IPS-20b (cell line): ENCODE results near the gene CTNNA2.

Experiments used
- H3K27ac ChIP-seq: one replicate; pipeline ENCODE4 v1.5.1; 2013; ENCODE audit warnings: low read length
- H3K27me3 ChIP-seq: 2 replicates; pipeline ENCODE4 v1.6.1; 2013; ENCODE audit warnings: mild to moderate bottlenecking, low read length, inconsistent platforms; ENCODE audit not compliant: insufficient read depth
- H3K36me3 ChIP-seq: 2 replicates; pipeline ENCODE4 v1.6.1; 2013; ENCODE audit warnings: low read depth, mild to moderate bottlenecking, inconsistent platforms, low read length, moderate library complexity; ENCODE audit not compliant: insufficient read depth
- H3K4me1 ChIP-seq: 2 replicates; pipeline ENCODE4 v1.6.1; 2013; ENCODE audit warnings: mild to moderate bottlenecking, control low read depth, inconsistent platforms, low read length, moderate library complexity; ENCODE audit not compliant: insufficient read depth
- H3K4me3 ChIP-seq: 2 replicates; pipeline ENCODE4 v1.5.1; 2013; ENCODE audit warnings: mild to moderate bottlenecking, low read length, inconsistent platforms
- H3K9ac ChIP-seq: 2 replicates; pipeline ENCODE4 v1.6.1; 2013; ENCODE audit warnings: low read depth, mild to moderate bottlenecking, inconsistent platforms, low read length, moderate library complexity
- H3K9me3 ChIP-seq: 2 replicates; pipeline ENCODE4 v1.6.1; 2013; ENCODE audit warnings: mild to moderate bottlenecking, low read depth, low read length, inconsistent platforms; ENCODE audit not compliant: insufficient read depth

Gene CTNNA2

GRCh38 chr2:80326861-80327260 lies 814.0 kb downstream of the CTNNA2 start:
- peaks cover 22% of the 10 kb centered on the region for H3K27me3 ChIP-seq
- H3K9me3 ChIP-seq = no peaks in the 10 kb centered on the region
- H3K4me3 ChIP-seq = no peak overlapping the region
- H3K9ac ChIP-seq = no peak overlapping the region
- H3K27ac ChIP-seq = no peak overlapping the region
- no peaks in the 10 kb centered on the region for H3K36me3 ChIP-seq
- H3K4me1 ChIP-seq = peaks cover 54% of the 10 kb centered on the region

GRCh38 chr2:80328159-80328571 lies 815.3 kb downstream of the CTNNA2 start:
- Histone ChIP-seq H3K9me3 (no peaks in the 10 kb centered on the region), H3K4me1 (peaks cover 49% of the 10 kb centered on the region), H3K4me3 (no peak overlapping the region), H3K27ac (no peak overlapping the region), H3K9ac (no peak overlapping the region), H3K36me3 (no peaks in the 10 kb centered on the region), H3K27me3 (peaks cover 8% of the 10 kb centered on the region)

- Histone ChIP-seq H3K9ac (no peak overlapping the region), H3K4me1 (peaks cover 36% of the 10 kb centered on the region), H3K27me3 (no peaks in the 10 kb centered on the region), H3K27ac (no peak overlapping the region), H3K9me3 (no peaks in the 10 kb centered on the region), H3K4me3 (no peak overlapping the region), H3K36me3 (no peaks in the 10 kb centered on the region)
Measured at GRCh38 chr2:80329491-80329890, 816.6 kb downstream of the CTNNA2 start.

- H3K9ac ChIP-seq = no peak overlapping the region
- H3K27ac ChIP-seq = no peak overlapping the region
- H3K4me3 ChIP-seq = no peak overlapping the region
- peaks cover 23% of the 10 kb centered on the region for H3K4me1 ChIP-seq
- H3K27me3 ChIP-seq = no peaks in the 10 kb centered on the region
- no peaks in the 10 kb centered on the region for H3K36me3 ChIP-seq
- no peaks in the 10 kb centered on the region for H3K9me3 ChIP-seq
Measured at GRCh38 chr2:80330527-80331450, 817.9 kb downstream of the CTNNA2 start.

- H3K4me3 ChIP-seq = no peak overlapping the region
- H3K27ac ChIP-seq = no peak overlapping the region
- H3K27me3 ChIP-seq = no peaks in the 10 kb centered on the region
- no peaks in the 10 kb centered on the region for H3K9me3 ChIP-seq
- no peaks in the 10 kb centered on the region for H3K36me3 ChIP-seq
- H3K4me1 ChIP-seq = peaks cover 8% of the 10 kb centered on the region
- no peak overlapping the region for H3K9ac ChIP-seq
Measured at GRCh38 chr2:80333886-80334285, 821.0 kb downstream of the CTNNA2 start.

- Histone ChIP-seq H3K27ac (no peak overlapping the region), H3K36me3 (no peaks in the 10 kb centered on the region), H3K4me3 (no peak overlapping the region), H3K4me1 (peaks cover 2% of the 10 kb centered on the region; the same call in 1 of the 2 replicates), H3K27me3 (no peaks in the 10 kb centered on the region), H3K9me3 (no peaks in the 10 kb centered on the region), H3K9ac (no peak overlapping the region)
Measured at GRCh38 chr2:80335411-80335810, 822.6 kb downstream of the CTNNA2 start.

- no peak overlapping the region for H3K4me3 ChIP-seq
- H3K27me3 ChIP-seq = no peaks in the 10 kb centered on the region
- H3K36me3 ChIP-seq = no peaks in the 10 kb centered on the region
Measured at GRCh38 chr2:80338794-80339193, 825.9 kb downstream of the CTNNA2 start.

GRCh38 chr2:80340022-80340421 lies 827.2 kb downstream of the CTNNA2 start:
- Histone ChIP-seq H3K9ac (no peak overlapping the region), H3K36me3 (no peaks in the 10 kb centered on the region), H3K4me1 (no peaks in the 10 kb centered on the region), H3K27me3 (no peaks in the 10 kb centered on the region), H3K9me3 (no peaks in the 10 kb centered on the region), H3K4me3 (no peak overlapping the region), H3K27ac (no peak overlapping the region)

More at GRCh38 chr2:80338794-80339193, 825.9 kb downstream of the CTNNA2 start:
- Histone ChIP-seq H3K4me1 (no peaks in the 10 kb centered on the region), H3K9me3 (no peaks in the 10 kb centered on the region), H3K9ac (no peak overlapping the region), H3K27ac (no peak overlapping the region)

GRCh38 chr2:80348078-80348477 lies 835.2 kb downstream of the CTNNA2 start:
- H3K4me1 ChIP-seq = peaks cover 7% of the 10 kb centered on the region
- no peak overlapping the region for H3K9ac ChIP-seq
- H3K27ac ChIP-seq = no peak overlapping the region
- no peaks in the 10 kb centered on the region for H3K27me3 ChIP-seq
- no peaks in the 10 kb centered on the region for H3K36me3 ChIP-seq
- H3K4me3 ChIP-seq = no peak overlapping the region
- H3K9me3 ChIP-seq = no peaks in the 10 kb centered on the region

- no peaks in the 10 kb centered on the region for H3K36me3 ChIP-seq
- no peak overlapping the region for H3K4me3 ChIP-seq
- no peak overlapping the region for H3K9ac ChIP-seq
- H3K27me3 ChIP-seq = no peaks in the 10 kb centered on the region
- H3K4me1 ChIP-seq = peaks cover 7% of the 10 kb centered on the region
- no peaks in the 10 kb centered on the region for H3K9me3 ChIP-seq
- H3K27ac ChIP-seq = no peak overlapping the region
Measured at GRCh38 chr2:80348953-80349352, 836.1 kb downstream of the CTNNA2 start.

- no peak overlapping the region for H3K9ac ChIP-seq
- no peaks in the 10 kb centered on the region for H3K9me3 ChIP-seq
Measured at GRCh38 chr2:80351231-80351630, 838.4 kb downstream of the CTNNA2 start.

GRCh38 chr2:80354858-80355257 lies 842.0 kb downstream of the CTNNA2 start:
- no peaks in the 10 kb centered on the region for H3K36me3 ChIP-seq
- no peak overlapping the region for H3K9ac ChIP-seq
- no peaks in the 10 kb centered on the region for H3K9me3 ChIP-seq
- H3K27ac ChIP-seq = no peak overlapping the region
- no peak overlapping the region for H3K4me3 ChIP-seq
- H3K4me1 ChIP-seq = no peaks in the 10 kb centered on the region
- H3K27me3 ChIP-seq = no peaks in the 10 kb centered on the region

More at GRCh38 chr2:80351231-80351630, 838.4 kb downstream of the CTNNA2 start:
- Histone ChIP-seq H3K4me3 (no peak overlapping the region), H3K36me3 (no peaks in the 10 kb centered on the region), H3K4me1 (peaks cover 7% of the 10 kb centered on the region), H3K27me3 (no peaks in the 10 kb centered on the region), H3K27ac (no peak overlapping the region)
